K562 (cell line): Measurements from ENCODE around the gene MDP1. TPM values are rescaled to one million over a fixed set of nuclear protein-coding genes. Genes with fewer than 3 reads are reported as not detected.

Source experiments
- CHD2 ChIP-seq: IDR thresholded peaks from 2 replicates; pipeline ENCODE4 v1.6.1; 2011; ENCODE audit warnings: low read depth, low read length
- CREB3L1 ChIP-seq: fragments of 450-650 bp; IDR thresholded peaks from 2 replicates; pipeline ENCODE4 v1.6.1; 2014; ENCODE audit warnings: low read depth, mild to moderate bottlenecking, moderate library complexity, borderline replicate concordance
- ELK1 ChIP-seq: sonication (generic); formaldehyde crosslinking; IDR thresholded peaks from 2 replicates; pipeline ENCODE4 v1.8.1; 2022; ENCODE audit warnings: missing genetic modification reagents
- ELK3 ChIP-seq: fragments of 450-650 bp; formaldehyde crosslinking; IDR thresholded peaks from 2 replicates; pipeline ENCODE4 v1.4.0; 2020; ENCODE audit warnings: mild to moderate bottlenecking
- EP400 ChIP-seq: fragments of 450-650 bp; IDR thresholded peaks from 2 replicates; pipeline ENCODE4 v1.6.1; 2017; ENCODE audit warnings: antibody characterized with exemption, mild to moderate bottlenecking, moderate library complexity
- FIP1L1 ChIP-seq: fragments of 200-400 bp; formaldehyde crosslinking; IDR thresholded peaks from 2 replicates; pipeline ENCODE4 v1.6.1; 2018; ENCODE audit warnings: mild to moderate bottlenecking, low read depth, low read length; ENCODE audit not compliant: poor library complexity, severe bottlenecking
- FOXP4 ChIP-seq: sonication (generic); formaldehyde crosslinking; IDR thresholded peaks from 2 replicates; pipeline ENCODE4 v1.8.0; 2022; ENCODE audit warnings: mild to moderate bottlenecking, missing genetic modification reagents, borderline replicate concordance
- GTF2B ChIP-seq: IDR thresholded peaks from 2 replicates; pipeline ENCODE4 v1.6.1; 2011; ENCODE audit not compliant: insufficient read length; ENCODE audit errors: extremely low read depth
- HDGF ChIP-seq: fragments of 450-650 bp; IDR thresholded peaks from 2 replicates; pipeline ENCODE4 v1.6.1; 2016
- NR3C1 ChIP-seq: sonication (generic); formaldehyde crosslinking; IDR thresholded peaks from 2 replicates; pipeline ENCODE4 v1.8.1; 2022; ENCODE audit warnings: missing genetic modification reagents
- OTX1 ChIP-seq: fragments of 450-650 bp; formaldehyde crosslinking; IDR thresholded peaks from 2 replicates; pipeline ENCODE4 v1.4.0; 2022; ENCODE audit warnings: mild to moderate bottlenecking
- SETDB1 ChIP-seq: IDR thresholded peaks from one replicate; pipeline ENCODE4 v1.6.1; 2012; ENCODE audit warnings: low read length, control low read depth, inconsistent platforms
- SIN3A ChIP-seq, 2 experiments: fragments of 150-350 bp in 1 of 2; IDR thresholded peaks; 2 replicates each; pipeline ENCODE4 v1.6.1; 2011 to 2016; ENCODE audit warnings: borderline replicate concordance in 2 of 2, low read depth in 2 of 2, low read length in 2 of 2, mild to moderate bottlenecking in 2 of 2, moderate library complexity in 2 of 2; ENCODE audit not compliant: control insufficient read depth in 1 of 2
- SREBF2 ChIP-seq: sonication (generic); formaldehyde crosslinking; IDR thresholded peaks from 2 replicates; pipeline ENCODE4 v1.4.0; 2020; ENCODE audit warnings: mild to moderate bottlenecking, missing genetic modification reagents
- ZC3H11A ChIP-seq: IDR thresholded peaks from 2 replicates; pipeline ENCODE4 v1.6.1; 2012; ENCODE audit warnings: low read depth, low read length, improper control_type of control experiment
- ZKSCAN1 ChIP-seq: fragments of 150-350 bp; IDR thresholded peaks from 2 replicates; pipeline ENCODE4 v1.6.1; 2016; ENCODE audit warnings: low read depth, low read length
- ZNF121 ChIP-seq: sonication (generic); formaldehyde crosslinking; conservative IDR thresholded peaks from 2 replicates; pipeline ENCODE4 v1.8.0; 2022; ENCODE audit warnings: missing genetic modification reagents
- ZNF316 ChIP-seq: fragments of 450-650 bp; IDR thresholded peaks from 2 replicates; pipeline ENCODE4 v1.6.1; 2016
- ZNF764 ChIP-seq: fragments of 250-450 bp; sonication (Bioruptor Pico); IDR thresholded peaks from 2 replicates; pipeline ENCODE4 v1.4.0; 2020; ENCODE audit warnings: low read depth, mild to moderate bottlenecking, moderate library complexity
- ZNF77 ChIP-seq: fragments of 250-450 bp; sonication (Bioruptor Pico); IDR thresholded peaks from 2 replicates; pipeline ENCODE4 v1.5.0; 2020
- polyA plus RNA-seq, 8 experiments: library from polyadenylated mRNA; depleted of rRNA in 4 of 8; stranded (reverse) in 5 of 8; unstranded in 3 of 8; fragments of >200 nt; fragmentation: Nextera tagmentation in 2 of 8; fragmentation: Illumina TruSeq in 1 of 8; extraction: Ambion mirVana in 2 of 8; extraction: Trizol in 1 of 8; gene quantifications; 2 replicates each; pipeline versions ENCODE4 v1.2.1 to v1.2.3, GENCODE V29; 2011 to 2014; ENCODE audit warnings: inconsistent platforms in 1 of 8, missing spikeins in 1 of 8
- total RNA-seq, 7 experiments: library from RNA; depleted of rRNA in 6 of 7; stranded (reverse); fragments of >200 nt in 6 of 7; fragmentation: Illumina TruSeq in 2 of 7; extraction: Trizol in 2 of 7; gene quantifications; 2 replicates each; pipeline versions ENCODE4 v1.2.1 to v1.2.3, GENCODE V29; 2011 to 2021; ENCODE audit warnings: low replicate concordance in 1 of 7

Gene MDP1
- total and polyA plus RNA-seq, 9 of the 15 experiments (the other 6 are each of a cell fraction or from before 2014, with no cell fraction given) = 2.7 to 29.6 (median 11.0) TPM

GRCh38 chr14:24195186-24196070 is 20.4 kb downstream of the MDP1 start, which contains the start of gene TM9SF1 (continued):
- TF ChIP-seq FOXP4 (peak; percentile 59; the same call in 1 of the 2 replicates), ZC3H11A (no peak), GTF2B (no peak), SIN3A (IDR thresholded peaks at IDR 0.05; ENCODE audit: borderline replicate concordance in 2 of 2, control insufficient read depth in 1 of 2, low read depth in 2 of 2, low read length in 2 of 2) (peak; percentile 57 to 58; a peak in 2 of 4 replicates), SREBF2 (CRISPR knock-in tag) (no peak), ZKSCAN1 (no peak), ZNF316 (no peak), ZNF77 (CRISPR knock-in tag) (no peak), NR3C1 (CRISPR knock-in tag) (no peak), HDGF (no peak), EP400 (peak; percentile 93), CHD2 (no peak), SETDB1 (no peak), ZNF121 (CRISPR knock-in tag) (no peak), FIP1L1 (peak; percentile 78), CREB3L1 (peak; percentile 96), ELK1 (no peak), OTX1 (no peak), ZNF764 (CRISPR knock-in tag) (no peak), ELK3 (no peak)
